OCI-LY7 (cell line): ENCODE data around the gene ST6GAL1. TPM values are rescaled to one million over a fixed set of nuclear protein-coding genes. Genes with fewer than 3 reads are reported as not detected.

Source experiments
- BruUV-seq: library from RNA; stranded (reverse); fragments of 400-500 nt; replicated peaks from 2 replicates; lab custom pipeline; 2021; lab: Mats Ljungman, UMichigan
- CTCF ChIA-PET: fragments of 300-600 bp; sonication (Branson Sonifier 250); formaldehyde crosslinking; loops from one replicate; lab custom pipeline; 2022; ENCODE audit warnings: antibody characterized with exemption; ENCODE audit not compliant: unreplicated experiment; lab: Charles Lee
- POLR2A ChIA-PET: fragments of 300-600 bp; sonication (Branson Sonifier 250); formaldehyde crosslinking; loops from one replicate; lab custom pipeline; 2022; ENCODE audit warnings: antibody characterized with exemption; lab: Charles Lee
- DNase-seq: peaks from one replicate; pipeline ENCODE4 v3.0.0-alpha.2; 2015; ENCODE audit warnings: low spot score
- H2AFZ ChIP-seq: fragments of 200-600 bp; sonication (generic), shearing (Covaris generic); 2 replicates; pipeline ENCODE4 v1.6.1; 2014; ENCODE audit warnings: mild to moderate bottlenecking, antibody characterized with exemption, low read length, moderate library complexity
- H3K27ac ChIP-seq: fragments of 200-600 bp; sonication (generic); 2 replicates; pipeline ENCODE4 v1.5.1; 2014; ENCODE audit warnings: mixed run types, low read depth, mild to moderate bottlenecking, moderate library complexity, low read length, inconsistent platforms; ENCODE audit not compliant: poor library complexity, severe bottlenecking
- H3K36me3 ChIP-seq: fragments of 200-600 bp; sonication (generic); 2 replicates; pipeline ENCODE4 v1.6.1; 2014; ENCODE audit warnings: mild to moderate bottlenecking, antibody characterized with exemption, low read length, moderate library complexity, mixed read lengths; ENCODE audit not compliant: insufficient read depth
- H3K4me1 ChIP-seq: fragments of 200-600 bp; sonication (generic); 2 replicates; pipeline ENCODE4 v1.5.1; 2014; ENCODE audit warnings: mild to moderate bottlenecking, low read length; ENCODE audit not compliant: insufficient read depth, poor library complexity, severe bottlenecking
- H3K4me2 ChIP-seq: fragments of 200-600 bp; sonication (generic); 2 replicates; pipeline ENCODE4 v1.6.1; 2014; ENCODE audit warnings: mild to moderate bottlenecking, low read length
- H3K4me3 ChIP-seq: fragments of 200-600 bp; sonication (generic); 2 replicates; pipeline ENCODE4 v1.5.1; 2014; ENCODE audit warnings: mild to moderate bottlenecking, low read depth, low read length; ENCODE audit not compliant: poor library complexity, severe bottlenecking
- H3K79me2 ChIP-seq: fragments of 200-600 bp; sonication (generic); 2 replicates; pipeline ENCODE4 v1.6.1; 2016; ENCODE audit warnings: low read depth, mild to moderate bottlenecking, low read length, moderate library complexity, mixed read lengths; ENCODE audit not compliant: insufficient read depth
- H3K9me2 ChIP-seq: fragments of 200-600 bp; sonication (generic); 2 replicates; pipeline ENCODE4 v1.6.1; 2016; ENCODE audit warnings: mild to moderate bottlenecking, low read length, mixed read lengths; ENCODE audit not compliant: insufficient read depth
- H3K9me3 ChIP-seq: fragments of 200-600 bp; sonication (generic); 2 replicates; pipeline ENCODE4 v1.6.1; 2014; ENCODE audit warnings: mild to moderate bottlenecking, mixed run types, low read length, mixed read lengths
- H4K20me1 ChIP-seq: fragments of 200-600 bp; sonication (generic); 2 replicates; pipeline ENCODE4 v1.6.1; 2014; ENCODE audit warnings: mild to moderate bottlenecking, antibody characterized with exemption, low read length, moderate library complexity, mixed read lengths; ENCODE audit not compliant: insufficient read depth
- EZH2phosphoT487 ChIP-seq: fragments of 200-600 bp; sonication (generic); IDR thresholded peaks from 2 replicates; pipeline ENCODE4 v1.6.1; 2018; ENCODE audit warnings: low read depth, borderline replicate concordance, mild to moderate bottlenecking, mixed run types, antibody characterized with exemption, low read length, moderate library complexity, mixed read lengths
- intact Hi-C: fragments of 100-400 bp; cut with micrococcal nuclease; formaldehyde crosslinking; loops from one replicate; pipeline ENCODE4 v1.10.0; 2022; ENCODE audit not compliant: unreplicated experiment
- total RNA-seq, 2 experiments: library from RNA; depleted of rRNA in 1 of 2; stranded (reverse); fragments of >200 nt in 1 of 2; shearing (Covaris generic) in 1 of 2; gene quantifications; 2 replicates each; pipeline ENCODE4 v1.2.3, GENCODE V29; 2014 to 2022
- TF ChIP-seq, protein P1 (sequence below): fragments of 200-600 bp; sonication (generic); conservative IDR thresholded peaks from 2 replicates; pipeline ENCODE4 v1.5.1; 2014; ENCODE audit warnings: mild to moderate bottlenecking, antibody characterized with exemption, low read length, moderate library complexity, mixed read lengths

Gene ST6GAL1
- total RNA-seq, 2 experiments from 2014 or later = 192 to 375 TPM

DNA sequence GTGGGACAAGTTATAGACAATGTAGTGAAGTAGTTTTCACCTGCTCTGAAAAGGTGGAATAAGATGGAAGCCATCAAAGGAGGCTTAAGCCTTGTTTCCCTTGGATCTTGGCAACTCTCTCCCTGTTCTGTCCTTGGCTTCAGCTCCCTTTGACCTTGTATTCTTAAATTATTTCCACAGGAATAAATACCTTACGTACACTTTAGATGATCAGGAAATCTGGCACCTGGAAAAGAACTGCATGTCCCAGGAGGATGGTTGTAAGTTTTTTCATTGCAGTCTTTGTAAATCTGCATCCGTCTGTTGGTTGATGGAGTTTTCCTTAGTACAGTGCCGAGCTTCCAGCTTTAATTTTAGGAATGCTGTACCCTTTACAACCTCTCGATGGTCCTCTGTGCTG, 11.8 kb downstream of the ST6GAL1 start:
- Histone ChIP-seq H3K9me3 (no peaks in the 10 kb centered on the region), H3K4me1 (peaks cover 68% of the 10 kb centered on the region), H3K27ac (no peak overlapping the region), H3K4me2 (no peak overlapping the region), H3K9me2 (no peaks in the 10 kb centered on the region), H2AFZ (no peak overlapping the region), H3K79me2 (peaks cover 75% of the 10 kb centered on the region), H4K20me1 (no peaks in the 10 kb centered on the region), H3K36me3 (peaks cover 38% of the 10 kb centered on the region), H3K4me3 (no peak overlapping the region)
- intact Hi-C loops = no loop called here
- TF ChIP-seq EZH2phosphoT487 = no peak
- TF ChIP-seq, protein P1, sequence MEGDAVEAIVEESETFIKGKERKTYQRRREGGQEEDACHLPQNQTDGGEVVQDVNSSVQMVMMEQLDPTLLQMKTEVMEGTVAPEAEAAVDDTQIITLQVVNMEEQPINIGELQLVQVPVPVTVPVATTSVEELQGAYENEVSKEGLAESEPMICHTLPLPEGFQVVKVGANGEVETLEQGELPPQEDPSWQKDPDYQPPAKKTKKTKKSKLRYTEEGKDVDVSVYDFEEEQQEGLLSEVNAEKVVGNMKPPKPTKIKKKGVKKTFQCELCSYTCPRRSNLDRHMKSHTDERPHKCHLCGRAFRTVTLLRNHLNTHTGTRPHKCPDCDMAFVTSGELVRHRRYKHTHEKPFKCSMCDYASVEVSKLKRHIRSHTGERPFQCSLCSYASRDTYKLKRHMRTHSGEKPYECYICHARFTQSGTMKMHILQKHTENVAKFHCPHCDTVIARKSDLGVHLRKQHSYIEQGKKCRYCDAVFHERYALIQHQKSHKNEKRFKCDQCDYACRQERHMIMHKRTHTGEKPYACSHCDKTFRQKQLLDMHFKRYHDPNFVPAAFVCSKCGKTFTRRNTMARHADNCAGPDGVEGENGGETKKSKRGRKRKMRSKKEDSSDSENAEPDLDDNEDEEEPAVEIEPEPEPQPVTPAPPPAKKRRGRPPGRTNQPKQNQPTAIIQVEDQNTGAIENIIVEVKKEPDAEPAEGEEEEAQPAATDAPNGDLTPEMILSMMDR = no peak
- no peak for DNase-seq
- BruUV-seq = no TSS peak
- ChIA-PET CTCF (no interaction called here), POLR2A (interaction anchor here (0.5 to 1.8 kb wide), 4 partner anchors 10 to 463 kb away, joined by 3 to 8 read pairs (median 4); no protein-coding TSS in a partner anchor)

DNA sequence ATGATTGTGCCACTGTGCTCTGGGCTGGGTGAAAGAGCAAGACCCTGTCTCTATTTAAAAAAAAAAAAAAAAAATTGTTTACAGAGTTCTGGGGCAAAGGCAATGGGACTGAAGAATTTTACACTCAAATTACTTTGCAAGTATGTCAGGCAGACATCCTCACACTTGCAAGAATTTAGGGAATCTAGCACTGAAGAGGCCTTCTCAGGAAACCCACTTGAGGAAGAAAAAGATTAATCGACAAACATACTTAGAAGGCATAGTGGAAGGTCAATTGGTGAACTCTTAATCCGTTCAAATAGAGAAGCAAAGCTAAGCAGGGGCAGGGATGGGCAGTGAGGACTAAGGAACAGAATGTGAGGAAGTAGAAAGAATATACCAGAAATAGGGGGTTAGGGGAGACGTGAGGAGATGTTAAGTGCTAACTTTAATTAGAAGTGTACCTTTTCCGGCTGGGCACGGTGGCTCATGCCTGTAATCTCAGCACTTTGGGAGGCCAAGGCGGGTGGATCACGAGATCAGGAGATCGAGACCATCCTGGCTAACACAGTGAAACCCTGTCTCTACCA, 15.0 kb downstream of the ST6GAL1 start:
- H3K9me2 ChIP-seq = no peaks in the 10 kb centered on the region
- H2AFZ ChIP-seq = no peak overlapping the region
- no peak for DNase-seq
- TF ChIP-seq, protein P1 = no peak
- no peak for TF ChIP-seq EZH2phosphoT487
- H3K9me3 ChIP-seq = no peaks in the 10 kb centered on the region
- BruUV-seq = no TSS peak
- H3K36me3 ChIP-seq = peaks cover 58% of the 10 kb centered on the region
- H3K4me3 ChIP-seq = no peak overlapping the region
- H4K20me1 ChIP-seq = no peaks in the 10 kb centered on the region
- intact Hi-C loops = loop anchor here (5.0 kb wide), 1 partner anchor 122 kb away; no protein-coding TSS in a partner anchor
- H3K79me2 ChIP-seq = peaks cover 74% of the 10 kb centered on the region
- peak overlapping the region; percentile 38 for H3K27ac ChIP-seq
- no peak overlapping the region for H3K4me2 ChIP-seq
- CTCF ChIA-PET = interaction anchor here (1.3 kb wide), 1 partner anchor 12 kb away, joined by 4 read pairs; no protein-coding TSS in a partner anchor
- peaks cover 73% of the 10 kb centered on the region for H3K4me1 ChIP-seq
- POLR2A ChIA-PET = interaction anchor here (0.6 to 2.3 kb wide), 9 partner anchors 8 to 683 kb away, joined by 3 to 15 read pairs (median 6); no protein-coding TSS in a partner anchor

DNA sequence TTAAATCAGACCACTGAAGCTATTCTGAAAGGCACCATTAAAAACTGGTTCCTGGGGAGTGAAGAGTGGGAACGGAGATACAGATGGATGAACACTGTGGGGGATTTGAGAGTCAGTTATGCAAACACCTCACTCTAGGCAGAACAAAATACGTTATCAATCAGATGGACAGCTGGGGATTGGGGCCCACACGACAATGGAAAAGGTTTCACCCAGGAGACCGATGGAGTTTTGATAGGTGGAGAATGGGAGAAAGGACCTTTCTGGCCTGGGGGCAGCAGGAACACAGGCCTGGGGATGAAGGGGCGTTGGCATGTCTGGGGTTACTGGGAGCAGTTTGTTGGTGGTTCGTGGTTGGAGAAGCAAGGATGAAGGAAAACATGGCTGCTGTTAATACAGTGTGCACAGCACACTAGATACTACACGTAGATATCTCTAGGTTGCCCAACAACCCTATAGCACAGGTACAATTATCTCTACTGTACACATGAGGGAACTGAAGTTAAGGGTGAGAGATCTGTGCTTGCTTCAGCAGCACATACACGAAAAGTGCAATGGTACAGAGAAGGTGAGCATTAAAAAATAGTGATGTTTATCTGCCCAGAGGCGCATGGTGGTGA, 16.5 kb downstream of the ST6GAL1 start:
- DNase-seq = peak; percentile 84
- Histone ChIP-seq H4K20me1 (no peaks in the 10 kb centered on the region), H3K27ac (peak overlapping the region; percentile 82), H3K4me1 (peaks cover 60% of the 10 kb centered on the region), H3K79me2 (peaks cover 59% of the 10 kb centered on the region), H3K4me3 (peak overlapping the region; percentile 44), H3K9me2 (no peaks in the 10 kb centered on the region), H3K4me2 (peak overlapping the region; percentile 67), H3K9me3 (peaks cover 5% of the 10 kb centered on the region; the same call in 1 of the 2 replicates), H3K36me3 (peaks cover 73% of the 10 kb centered on the region), H2AFZ (no peak overlapping the region)
- no peak for TF ChIP-seq EZH2phosphoT487
- TF ChIP-seq, protein P1 = no peak
- intact Hi-C loops = loop anchor here (2.0 to 5.0 kb wide), 3 partner anchors 50 to 120 kb away; no protein-coding TSS in a partner anchor
- ChIA-PET POLR2A (interaction anchor here (0.9 to 4.0 kb wide), 18 partner anchors 8 to 150 kb away, joined by 3 to 23 read pairs (median 5); no protein-coding TSS in a partner anchor), CTCF (interaction anchor here (1.0 to 1.7 kb wide), 2 partner anchors 14 to 44 kb away, joined by 3 read pairs; no protein-coding TSS in a partner anchor)
- BruUV-seq = TSS peak; percentile 38
